Measurements from ENCODE around the gene DTNBP1. TPM values are rescaled to one million over a fixed set of nuclear protein-coding genes. Genes with fewer than 3 reads are reported as not detected.

The DTNBP1 gene
- total RNA-seq, 2 donors from 2014 or later: 18.9 to 23.2 TPM

GRCh38 chr6:15523679-15524630 lies 138.9 kb downstream of the DTNBP1 start:
- DNase-seq (no peak), ATAC-seq (no peak)
- intact Hi-C loops (cut with DNase I): no loop called here

- DNase-seq: no peak
- ATAC-seq: peak in 1 of 2 donors; percentile 19
- intact Hi-C loops (cut with DNase I): no loop called here
Observed at GRCh38 chr6:15522856-15523529, 139.8 kb downstream of the DTNBP1 start.

- ATAC-seq (peak in 1 of 2 donors; percentile 30), DNase-seq (no peak)
- intact Hi-C loops (cut with DNase I): no loop called here
Observed at GRCh38 chr6:15522427-15522826, 140.4 kb downstream of the DTNBP1 start.

GRCh38 chr6:15522026-15522425 lies 140.8 kb downstream of the DTNBP1 start:
- intact Hi-C loops (cut with DNase I): no loop called here
- ATAC-seq (no peak), DNase-seq (no peak)

- no peak for ATAC-seq
- intact Hi-C loops (cut with DNase I): no loop called here
- no peak for DNase-seq
Observed at GRCh38 chr6:15521582-15521981, 141.2 kb downstream of the DTNBP1 start.

- intact Hi-C loops (cut with DNase I): no loop called here
- DNase-seq: no peak
- ATAC-seq: no peak
Observed at GRCh38 chr6:15520626-15521203, 142.1 kb downstream of the DTNBP1 start.

- no peak for DNase-seq
- ATAC-seq: no peak
- intact Hi-C loops (cut with DNase I): loop anchor here in 1 of 2 donors (5.0 kb wide), 1 partner anchor 103 kb away; no protein-coding TSS in a partner anchor
Observed at GRCh38 chr6:15519681-15520080, 143.1 kb downstream of the DTNBP1 start.

- intact Hi-C loops (cut with DNase I): loop anchor here in 1 of 2 donors (5.0 kb wide), 1 partner anchor 103 kb away; no protein-coding TSS in a partner anchor
- no peak for ATAC-seq
- no peak for DNase-seq
Observed at GRCh38 chr6:15518878-15519277, 143.9 kb downstream of the DTNBP1 start.

GRCh38 chr6:15518057-15518456 lies 144.8 kb downstream of the DTNBP1 start:
- intact Hi-C loops (cut with DNase I): loop anchor here in 1 of 2 donors (5.0 kb wide), 1 partner anchor 104 kb away; no protein-coding TSS in a partner anchor
- ATAC-seq (no peak), DNase-seq (no peak)

- no peak for ATAC-seq
- intact Hi-C loops (cut with DNase I): loop anchor here in 1 of 2 donors (5.0 kb wide), 1 partner anchor 105 kb away; no protein-coding TSS in a partner anchor
- DNase-seq: no peak
Observed at GRCh38 chr6:15517600-15517999, 145.2 kb downstream of the DTNBP1 start.

- ATAC-seq (no peak), DNase-seq (no peak)
- intact Hi-C loops (cut with DNase I): loop anchor here in 1 of 2 donors (5.0 kb wide), 1 partner anchor 105 kb away; no protein-coding TSS in a partner anchor
Observed at GRCh38 chr6:15516923-15517560, 145.8 kb downstream of the DTNBP1 start.

GRCh38 chr6:15516378-15516777 lies 146.4 kb downstream of the DTNBP1 start:
- no peak for DNase-seq
- ATAC-seq: no peak
- intact Hi-C loops (cut with DNase I): loop anchor here in 1 of 2 donors (5.0 kb wide), 1 partner anchor 106 kb away; no protein-coding TSS in a partner anchor

- intact Hi-C loops (cut with DNase I): loop anchor here in 1 of 2 donors (5.0 kb wide), 1 partner anchor 106 kb away; no protein-coding TSS in a partner anchor
- DNase-seq (no peak), ATAC-seq (peak; percentile 21 to 31)
Observed at GRCh38 chr6:15515660-15516375, 147.0 kb downstream of the DTNBP1 start.

- DNase-seq (no peak), ATAC-seq (no peak)
- intact Hi-C loops (cut with DNase I): loop anchor here in 1 of 2 donors (5.0 kb wide), 1 partner anchor 107 kb away; no protein-coding TSS in a partner anchor
Observed at GRCh38 chr6:15515226-15515625, 147.6 kb downstream of the DTNBP1 start.

- DNase-seq: no peak
- intact Hi-C loops (cut with DNase I): no loop called here
- no peak for ATAC-seq
Observed at GRCh38 chr6:15513801-15514711, 148.8 kb downstream of the DTNBP1 start.

GRCh38 chr6:15513131-15513771 lies 149.6 kb downstream of the DTNBP1 start:
- ATAC-seq (no peak), DNase-seq (no peak)
- intact Hi-C loops (cut with DNase I): no loop called here

GRCh38 chr6:15512721-15513120 lies 150.1 kb downstream of the DTNBP1 start:
- DNase-seq (no peak), ATAC-seq (no peak)
- intact Hi-C loops (cut with DNase I): no loop called here

All from left cardiac atrium (tissue), 4 donors.